Tibial artery (tissue), 4 donors: ENCODE data around the gene GPHB5.

Experiments used
- DNase-seq, 2 donors: peaks; one replicate each; pipeline ENCODE4 v3.0.0-alpha.2; 2019
- H3K27ac ChIP-seq, 2 donors: fragments of 200-600 bp; sonication (generic) in 1 of 2; 1 replicate in 1 of 2; 2 replicates in 1 of 2; pipeline ENCODE4 v1.5.1; 2018 to 2019; ENCODE audit warnings: mild to moderate bottlenecking in 1 of 2
- H3K27me3 ChIP-seq, 2 donors: fragments of 200-600 bp; sonication (generic) in 1 of 2; one replicate each; pipeline versions ENCODE4 v1.5.1 to v1.6.0; 2016 to 2019
- H3K36me3 ChIP-seq, 3 donors: fragments of 200-600 bp; sonication (generic) in 2 of 3; one replicate each; pipeline ENCODE4 v1.5.1; 2016 to 2019; ENCODE audit warnings: mild to moderate bottlenecking in 2 of 3
- H3K4me1 ChIP-seq, 4 donors: fragments of 200-600 bp; sonication (generic) in 2 of 4; 1 replicate in 3 of 4; 2 replicates in 1 of 4; pipeline ENCODE4 v1.5.1; 2016 to 2019
- H3K4me3 ChIP-seq, 2 donors: fragments of 200-600 bp; sonication (generic) in 1 of 2; 1 replicate in 1 of 2; 2 replicates in 1 of 2; pipeline ENCODE4 v1.5.1; 2018 to 2019; ENCODE audit warnings: mild to moderate bottlenecking in 2 of 2
- H3K9me3 ChIP-seq, 3 donors: fragments of 200-600 bp; sonication (generic) in 1 of 3; one replicate each; pipeline ENCODE4 v1.5.1; 2016 to 2019
- CTCF ChIP-seq, 2 experiments: fragments of 200-600 bp in 1 of 2; fragments of 450-650 bp in 1 of 2; IDR thresholded peaks; one replicate each; pipeline ENCODE4 v1.5.1; 2017 to 2019; ENCODE audit warnings: antibody characterized with exemption in 2 of 2, mild to moderate bottlenecking in 1 of 2, moderate library complexity in 1 of 2
- intact Hi-C: fragments of 100-400 bp; cut with DNase I; formaldehyde crosslinking; loops from one replicate; pipeline ENCODE4 v1.15.0; 2023; ENCODE audit warnings: low total_unique reads

Gene GPHB5

DNA sequence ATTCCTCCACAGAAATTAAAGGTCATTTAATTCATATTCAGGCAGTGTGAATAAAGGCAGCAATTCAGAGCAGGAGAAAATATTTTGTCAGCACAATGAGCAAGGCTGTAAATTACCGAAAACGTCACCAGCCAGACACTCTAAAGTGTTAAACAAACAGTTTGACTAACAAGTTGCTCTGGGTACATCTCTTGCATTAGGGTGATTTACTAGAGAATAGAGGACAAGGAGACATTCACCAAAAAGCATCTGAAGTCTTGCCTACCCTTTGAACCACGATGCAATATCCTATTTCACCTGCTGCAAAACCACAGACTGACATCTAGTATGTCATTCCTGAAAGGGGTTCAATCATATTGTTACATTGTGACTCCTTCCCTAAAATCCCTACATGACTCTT is 27.1 kb upstream of the GPHB5 start:
- Histone ChIP-seq H3K4me3 (no peak overlapping the region), H3K9me3 (no peaks in the 10 kb centered on the region), H3K36me3 (no peaks in the 10 kb centered on the region), H3K27ac (no peak overlapping the region), H3K27me3 (no peaks in the 10 kb centered on the region), H3K4me1 (no peaks in the 10 kb centered on the region)
- no peak for DNase-seq
- intact Hi-C loops = no loop called here
- TF ChIP-seq CTCF (IDR thresholded peaks at IDR 0.05) = no peak

DNA sequence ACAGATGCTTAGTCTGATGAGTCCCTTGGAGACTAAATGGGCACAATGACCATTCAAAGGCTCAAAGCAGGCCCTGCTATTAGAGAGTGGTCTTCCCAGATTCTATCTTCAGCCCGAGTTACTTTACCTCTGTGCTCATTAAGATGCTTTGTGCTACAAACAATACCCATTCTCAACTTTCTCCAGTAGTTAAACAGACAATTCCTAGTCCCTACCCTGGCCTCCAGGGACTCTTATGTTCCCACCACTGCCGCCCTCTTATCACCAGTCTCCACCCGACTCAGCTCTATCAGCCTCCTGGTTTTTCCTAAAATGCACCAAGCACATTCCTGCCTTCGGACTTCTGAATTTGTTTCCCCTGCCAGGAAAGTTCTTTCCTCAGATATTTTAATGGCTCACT is 25.6 kb upstream of the GPHB5 start:
- no peak overlapping the region for H3K4me3 ChIP-seq
- H3K9me3 ChIP-seq = no peaks in the 10 kb centered on the region
- H3K27ac ChIP-seq = no peak overlapping the region
- intact Hi-C loops = no loop called here
- no peaks in the 10 kb centered on the region for H3K27me3 ChIP-seq
- no peaks in the 10 kb centered on the region for H3K4me1 ChIP-seq
- TF ChIP-seq CTCF (IDR thresholded peaks at IDR 0.05) = no peak
- no peaks in the 10 kb centered on the region for H3K36me3 ChIP-seq
- no peak for DNase-seq

DNA sequence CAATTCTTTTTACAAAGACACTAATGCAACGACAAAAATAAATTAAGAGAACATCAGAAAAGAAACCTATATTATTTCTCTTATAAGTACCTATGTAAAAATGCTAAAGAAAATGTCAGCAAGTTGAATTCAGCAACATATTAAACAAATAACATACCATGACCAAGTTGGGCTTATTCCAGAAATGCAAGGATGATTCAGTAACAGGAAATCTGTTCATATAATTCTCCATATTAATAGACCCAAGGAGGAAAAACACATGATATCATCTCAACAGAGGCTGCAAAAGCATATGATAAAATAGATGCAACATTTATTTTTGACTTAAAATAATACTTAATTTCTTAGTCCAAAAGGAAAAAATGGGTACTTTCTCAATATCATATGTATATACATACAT is 25.1 kb upstream of the GPHB5 start:
- DNase-seq = no peak
- intact Hi-C loops = no loop called here
- Histone ChIP-seq H3K27me3 (no peaks in the 10 kb centered on the region), H3K27ac (no peak overlapping the region), H3K4me1 (no peaks in the 10 kb centered on the region), H3K9me3 (no peaks in the 10 kb centered on the region), H3K4me3 (no peak overlapping the region), H3K36me3 (no peaks in the 10 kb centered on the region)
- TF ChIP-seq CTCF (IDR thresholded peaks at IDR 0.05) = no peak

- TF ChIP-seq CTCF (IDR thresholded peaks at IDR 0.05) = no peak
- intact Hi-C loops = no loop called here
- no peak overlapping the region for H3K4me3 ChIP-seq
- no peaks in the 10 kb centered on the region for H3K36me3 ChIP-seq
- H3K4me1 ChIP-seq = no peaks in the 10 kb centered on the region
- H3K9me3 ChIP-seq = no peaks in the 10 kb centered on the region
- no peaks in the 10 kb centered on the region for H3K27me3 ChIP-seq
- no peak overlapping the region for H3K27ac ChIP-seq
- no peak for DNase-seq
Measured at GRCh38 chr14:63342371-63342770, 23.6 kb upstream of the GPHB5 start.

DNA sequence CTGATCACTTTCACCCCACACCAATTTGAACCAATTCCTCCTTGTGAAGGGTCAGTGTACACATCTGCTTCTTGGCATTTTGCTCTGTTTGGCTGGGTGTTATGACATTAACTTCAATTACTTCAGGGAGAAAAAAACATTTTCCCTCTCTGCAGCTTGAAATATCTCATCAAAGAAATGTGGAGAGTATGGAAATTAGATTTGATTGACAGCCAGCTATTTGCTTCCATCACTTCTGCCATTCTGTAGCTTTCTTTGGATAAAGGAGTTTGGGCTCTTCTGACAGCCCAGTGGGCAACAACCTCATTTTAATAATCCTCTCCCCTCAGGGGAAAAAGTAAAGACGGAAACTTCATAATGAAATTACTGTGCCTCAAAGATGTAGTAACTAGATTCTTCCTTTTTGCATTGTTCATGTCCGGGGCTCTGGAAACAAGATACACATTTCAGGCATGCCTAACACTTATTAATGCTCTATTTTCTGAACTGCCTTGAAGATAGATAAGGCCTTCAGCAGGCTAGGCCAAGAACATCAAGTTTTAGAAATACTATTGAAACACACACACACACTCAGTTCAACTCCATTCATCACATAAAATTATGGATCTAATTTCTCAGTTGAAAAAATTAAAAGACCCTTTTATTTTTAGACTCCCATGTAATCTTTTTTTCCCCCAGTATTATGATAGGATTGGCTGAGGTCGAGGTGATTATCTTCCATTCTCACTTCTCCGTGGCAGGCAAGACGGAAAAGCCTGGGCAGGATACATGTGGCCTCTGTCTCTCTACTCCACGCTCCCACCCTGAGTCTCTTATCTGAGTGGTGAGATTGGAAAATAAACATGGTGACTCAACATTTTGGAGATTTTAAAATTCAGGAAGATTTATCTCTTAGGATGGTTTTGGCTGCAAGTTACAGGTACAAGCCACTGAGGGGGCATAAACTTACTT is 10.3 kb upstream of the GPHB5 start:
- H3K27ac ChIP-seq = no peak overlapping the region
- no peaks in the 10 kb centered on the region for H3K27me3 ChIP-seq
- DNase-seq = no peak
- no peak for TF ChIP-seq CTCF (IDR thresholded peaks at IDR 0.05)
- no peaks in the 10 kb centered on the region for H3K36me3 ChIP-seq
- no peaks in the 10 kb centered on the region for H3K9me3 ChIP-seq
- H3K4me1 ChIP-seq = no peaks in the 10 kb centered on the region
- intact Hi-C loops = no loop called here
- H3K4me3 ChIP-seq = no peak overlapping the region
